Dermis microvascular lymphatic vessel endothelial cell (primary cell): ENCODE data around the gene SLC4A9. TPM values are rescaled to one million over a fixed set of nuclear protein-coding genes. Genes with fewer than 3 reads are reported as not detected.
A peak's percentile ranks its signal among the peaks of the same experiment; 100 is the strongest.
"Not testable (repeated sequence)": the region's sequence is repeated elsewhere in the genome, so short reads cannot be mapped to it uniquely, and the experiment has no call there.

Experiments used
- DNase-seq, 2 donors: peaks; one replicate each; pipeline versions ENCODE4 v3.0.0 to v3.0.0-alpha.2; 2010; ENCODE audit warnings: low read depth in 2 of 2
- total RNA-seq: library from RNA; depleted of rRNA; stranded (reverse); fragments of >200 nt; gene quantifications from 2 replicates; pipeline ENCODE4 v1.2.1, GENCODE V29; 2014

SLC4A9 gene
- total RNA-seq, 1 donor from 2014 or later = not detected

DNA sequence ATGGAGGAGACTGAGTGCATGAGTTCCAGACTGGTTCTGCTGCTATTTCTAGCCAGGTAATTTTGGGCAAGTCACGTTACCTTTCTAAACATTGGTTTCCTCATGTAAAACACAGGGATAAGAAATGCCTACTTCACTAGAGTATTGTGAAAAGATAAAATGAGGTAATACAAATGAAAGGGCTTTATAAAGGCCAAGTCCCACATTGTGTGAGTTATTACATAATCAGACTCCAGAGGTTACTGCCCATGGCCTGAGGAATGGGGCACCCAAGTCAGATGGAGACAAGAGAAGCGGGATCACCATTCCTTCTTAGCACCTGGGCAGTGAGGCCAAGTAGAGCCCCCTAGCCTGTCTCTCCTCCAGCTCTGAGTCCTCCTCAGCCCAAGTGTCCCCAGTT is 21.1 kb upstream of the SLC4A9 start:
- DNase-seq = no peak

DNA sequence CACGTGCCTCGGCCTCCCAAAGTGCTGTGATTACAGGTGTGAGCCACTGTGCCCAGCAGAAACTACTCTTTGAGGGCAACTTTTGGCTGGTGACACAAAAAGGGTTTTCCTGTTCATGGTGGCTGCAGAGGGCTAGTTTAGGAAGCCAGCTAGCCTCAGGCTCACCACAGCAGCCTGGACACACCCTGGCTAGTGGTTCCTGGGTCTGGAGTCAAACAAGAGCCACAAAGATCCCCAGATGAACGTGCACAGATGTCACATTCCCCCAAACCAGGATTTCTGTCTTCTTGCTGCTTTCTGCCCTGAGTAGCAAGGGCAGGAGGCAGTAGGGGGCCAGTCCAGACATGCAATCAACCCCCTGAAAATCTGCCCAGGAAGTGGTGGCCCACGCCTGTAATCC is 20.4 kb upstream of the SLC4A9 start:
- DNase-seq = no peak

DNA sequence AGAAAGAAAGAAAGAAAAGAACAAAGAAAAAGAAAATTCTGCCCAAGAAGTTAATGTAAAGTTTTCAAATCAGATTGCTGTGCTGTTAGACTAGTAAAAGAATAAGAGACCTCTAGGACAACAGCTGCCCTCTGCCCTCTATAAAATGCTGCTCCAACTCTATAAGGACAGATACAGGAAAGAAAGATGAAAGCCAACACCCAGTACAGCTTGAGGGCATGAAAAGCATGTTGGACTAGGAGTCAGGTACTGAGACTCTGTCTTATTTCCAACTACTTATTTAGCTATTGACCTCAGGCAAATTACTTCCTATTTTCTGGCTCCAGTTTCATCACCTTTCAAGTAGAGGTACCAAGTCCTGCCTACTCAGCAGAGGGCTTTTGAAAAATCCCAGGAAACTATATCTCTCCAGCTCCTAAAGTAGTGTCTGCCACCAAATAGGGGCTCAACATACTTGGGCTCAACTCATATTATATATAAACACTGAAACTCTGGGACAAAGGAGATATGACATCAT is 19.3 kb upstream of the SLC4A9 start:
- DNase-seq = no peak

DNA sequence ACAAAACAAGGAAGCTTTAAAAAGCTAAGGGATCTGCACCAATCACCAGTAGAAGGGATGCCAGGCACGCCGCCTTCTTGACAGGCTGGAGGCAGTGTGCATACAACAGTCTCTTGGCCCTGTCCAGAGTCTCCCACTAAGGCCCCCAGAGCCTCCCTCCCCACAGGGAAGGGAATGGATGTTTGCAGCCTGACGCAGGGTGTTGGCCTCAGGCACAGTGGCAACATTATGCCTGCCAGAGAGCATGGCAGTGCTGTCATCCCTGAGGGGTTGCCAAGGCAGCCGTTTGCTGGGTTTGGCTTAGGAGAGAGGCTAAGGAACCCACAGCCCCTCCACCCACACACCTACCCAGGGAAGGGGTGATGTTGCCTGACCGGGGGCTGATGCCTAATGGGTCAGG is 18.4 kb upstream of the SLC4A9 start:
- DNase-seq = no peak

DNA sequence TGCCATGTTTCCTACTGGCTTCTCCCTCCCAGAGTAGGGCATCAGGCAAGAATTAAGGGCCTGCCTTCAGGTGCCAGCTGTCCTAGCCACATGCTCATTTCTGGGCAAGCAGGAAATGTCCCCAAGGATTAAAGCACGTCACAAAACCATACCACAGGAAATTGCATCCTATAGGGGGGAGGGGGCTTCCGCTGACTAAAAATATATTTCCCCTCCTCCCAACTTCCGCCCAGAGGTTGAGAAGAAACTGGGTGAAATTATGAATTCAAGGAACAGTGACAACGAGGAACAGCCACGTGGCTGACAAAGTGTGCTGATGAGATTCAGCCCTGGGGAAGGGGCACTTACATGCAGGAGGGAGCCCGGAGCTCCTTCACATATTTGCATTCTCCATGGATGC is 17.7 kb upstream of the SLC4A9 start:
- DNase-seq = peak in 1 of 2 donors; percentile 30

DNA sequence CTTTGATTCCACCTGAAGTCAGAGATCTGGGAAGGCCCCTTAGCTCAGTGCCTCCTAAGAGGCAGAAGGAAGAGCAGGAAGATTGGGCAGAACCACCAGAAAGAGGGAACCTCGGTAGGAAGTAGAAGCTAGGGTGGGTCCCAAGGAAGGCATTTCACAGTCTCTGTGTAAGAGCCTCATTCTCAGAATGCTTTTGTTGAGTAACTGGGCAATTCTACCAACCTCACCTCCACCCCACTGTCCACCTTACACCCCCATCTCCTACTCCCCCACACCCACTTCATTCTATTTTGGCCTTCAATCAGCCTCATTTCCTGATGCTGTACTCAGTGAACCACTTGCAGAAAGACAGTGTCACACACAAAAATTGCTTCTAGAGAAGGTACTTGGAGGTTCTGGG is 17.1 kb upstream of the SLC4A9 start:
- no peak for DNase-seq

DNA sequence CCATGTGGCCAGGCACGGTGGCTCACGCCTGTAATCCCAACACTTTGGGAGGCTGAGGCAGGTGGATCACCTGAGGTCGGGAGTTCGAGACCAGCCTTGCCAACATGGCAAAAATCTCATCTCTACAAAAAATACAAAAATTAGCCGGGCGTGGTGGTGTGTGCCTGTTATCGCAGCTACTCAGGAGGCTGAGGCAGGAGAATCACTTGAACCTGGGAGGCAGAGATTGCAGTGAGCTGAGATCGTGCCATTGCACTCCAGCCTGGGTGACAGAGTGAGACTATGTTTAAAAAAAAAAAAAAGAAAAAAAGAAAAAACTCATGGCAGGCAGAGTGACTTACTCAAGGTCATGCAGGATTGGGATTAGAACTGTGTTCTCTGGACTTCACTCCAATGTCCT is 16.1 kb upstream of the SLC4A9 start:
- DNase-seq = not testable (repeated sequence)

DNA sequence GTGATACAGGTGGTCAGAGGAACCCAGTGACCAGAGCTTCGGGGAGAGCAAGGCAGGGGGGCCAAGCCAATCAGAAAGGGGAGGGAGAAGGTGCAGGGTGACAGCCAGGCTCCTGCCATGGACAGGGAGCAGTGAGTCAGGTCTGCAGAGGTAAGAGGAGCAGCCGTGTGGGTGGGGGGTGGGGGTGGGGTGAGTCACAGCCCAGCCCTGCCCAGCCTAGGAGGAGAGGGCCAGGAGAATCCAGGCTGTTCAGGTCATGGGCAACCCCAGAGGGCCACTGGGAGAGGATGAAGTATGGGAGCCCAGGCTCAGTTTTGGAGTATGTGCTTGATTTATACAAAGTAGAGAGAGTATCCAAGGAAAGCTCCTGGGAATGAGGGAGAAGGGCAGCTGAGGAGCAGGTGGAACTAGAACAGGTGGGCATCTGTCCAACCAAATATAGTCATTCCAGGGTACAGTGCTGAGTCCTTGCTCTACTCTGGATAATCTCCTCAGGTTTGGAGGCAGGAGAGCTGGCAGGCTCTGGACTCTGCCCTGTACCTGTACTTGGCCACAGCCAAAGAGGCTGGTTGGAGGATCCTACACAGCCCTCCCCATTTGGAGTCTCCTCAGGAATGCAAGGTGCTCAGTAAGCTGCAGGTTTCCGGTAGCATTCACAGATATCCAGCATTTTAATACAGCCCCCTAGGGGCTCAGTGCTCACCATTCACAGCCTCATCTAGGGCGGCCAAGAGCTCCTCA is 15.1 kb upstream of the SLC4A9 start:
- DNase-seq = peak in 1 of 2 donors; percentile 61

DNA sequence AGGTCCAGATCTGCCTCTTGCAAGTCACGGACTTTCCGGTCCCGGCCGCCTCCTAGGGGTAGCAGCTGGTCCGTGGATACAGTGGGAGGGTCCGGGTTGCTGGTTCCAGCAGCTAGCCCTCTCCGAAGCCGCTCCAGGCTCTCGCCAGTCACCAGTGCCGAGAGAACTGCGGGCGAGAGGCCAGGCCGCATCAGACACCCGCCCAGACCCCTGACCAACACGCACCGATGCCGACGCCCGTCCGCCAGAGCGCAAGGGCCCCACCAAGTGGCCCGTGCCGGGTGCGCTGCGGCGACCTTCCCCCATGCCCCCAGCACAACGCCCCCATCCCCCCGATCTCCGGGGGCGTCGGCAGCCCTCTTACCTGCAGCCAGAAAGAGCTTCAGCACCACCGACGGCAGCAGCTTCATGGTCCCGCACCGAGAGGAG is 14.1 kb upstream of the SLC4A9 start:
- peak; percentile 50 to 83 for DNase-seq

DNA sequence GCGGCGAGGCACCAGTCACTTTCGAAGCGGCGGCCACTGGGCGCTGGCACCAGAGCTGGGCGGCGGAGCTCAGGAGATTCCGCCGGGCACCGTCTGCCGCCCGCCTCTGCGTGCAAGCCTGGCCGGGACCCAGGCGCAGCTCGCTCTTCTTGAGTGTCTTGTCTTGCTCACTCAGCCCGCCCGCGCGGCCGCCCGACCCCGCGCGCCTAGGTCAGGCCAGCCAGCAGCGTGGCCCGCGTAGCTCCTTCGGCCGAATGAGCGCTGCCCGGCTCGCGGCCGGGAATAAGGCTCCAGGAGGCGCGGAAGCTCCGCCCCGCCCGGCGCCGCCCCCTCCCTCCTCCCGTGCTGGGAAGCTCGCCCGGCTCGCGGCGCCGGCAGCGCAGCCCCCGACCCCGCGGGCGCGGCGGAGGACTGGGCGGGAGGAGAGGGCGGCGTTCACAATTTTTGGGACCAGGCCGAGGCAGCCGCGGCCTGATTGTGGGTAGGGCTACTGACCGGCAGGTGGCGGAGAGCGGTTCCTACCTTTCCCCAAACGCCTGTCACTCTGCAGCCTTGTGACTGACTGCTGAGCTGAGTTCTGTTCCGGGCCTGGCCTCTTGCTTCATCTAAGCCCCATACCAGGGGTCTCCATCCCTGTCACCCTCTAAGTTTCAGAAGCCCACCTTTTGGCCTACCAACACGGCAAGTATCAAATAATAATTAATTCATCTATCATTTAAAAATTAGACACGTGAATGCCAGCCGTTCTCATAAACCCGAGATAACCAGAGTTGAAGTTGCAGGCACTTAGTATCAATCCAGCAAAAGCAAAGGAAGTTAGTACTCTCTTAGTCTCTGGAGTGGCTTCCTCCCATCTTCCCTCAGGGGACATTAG is 13.4 kb upstream of the SLC4A9 start, which contains the start of gene HBEGF:
Gene HBEGF, minus strand, starts transcription at position 256 of the 874 bp plus-strand sequence. CDS start 275 bp downstream, outside the sequence.
- DNase-seq = peak in 1 of 2 donors; percentile 81

DNA sequence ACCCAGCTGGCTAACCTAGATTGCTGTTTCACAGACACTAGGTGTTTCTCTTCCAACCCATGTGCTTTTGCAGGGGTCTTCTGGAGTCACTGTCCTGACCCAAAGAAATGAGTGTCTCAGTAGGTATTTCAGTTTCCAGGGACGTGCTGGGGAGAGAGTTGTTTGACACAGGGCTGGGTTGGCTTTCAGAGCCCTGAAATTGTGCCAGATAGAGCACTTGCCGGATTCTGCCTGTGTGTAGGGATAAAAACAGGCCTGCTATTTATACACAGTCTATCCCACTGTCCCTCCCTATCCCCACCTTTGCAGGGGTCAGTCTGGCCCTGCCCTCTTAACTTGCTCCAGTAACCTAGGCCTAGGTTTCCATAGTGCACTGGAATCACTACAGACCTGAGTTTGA is 12.6 kb upstream of the SLC4A9 start:
- DNase-seq = no peak

DNA sequence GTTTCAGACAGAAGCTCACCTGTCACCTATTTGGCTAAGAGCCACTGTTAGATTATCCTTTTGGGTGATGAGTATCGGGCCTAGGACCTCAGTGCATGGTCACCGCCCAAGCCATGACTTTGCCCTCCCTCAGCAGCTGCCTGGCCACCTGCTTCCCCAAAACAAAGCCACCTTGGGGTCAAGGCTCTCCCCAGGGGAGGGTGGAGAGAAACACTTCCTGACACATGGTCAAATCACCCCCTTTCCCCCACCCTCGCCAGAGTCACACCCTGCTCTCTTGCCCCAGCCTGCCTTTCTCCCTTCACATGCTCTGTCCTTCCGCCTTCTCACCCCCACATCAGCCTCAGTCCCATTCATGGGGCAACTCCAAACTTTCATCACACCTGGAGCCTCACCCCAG is 11.9 kb upstream of the SLC4A9 start:
- DNase-seq = no peak

DNA sequence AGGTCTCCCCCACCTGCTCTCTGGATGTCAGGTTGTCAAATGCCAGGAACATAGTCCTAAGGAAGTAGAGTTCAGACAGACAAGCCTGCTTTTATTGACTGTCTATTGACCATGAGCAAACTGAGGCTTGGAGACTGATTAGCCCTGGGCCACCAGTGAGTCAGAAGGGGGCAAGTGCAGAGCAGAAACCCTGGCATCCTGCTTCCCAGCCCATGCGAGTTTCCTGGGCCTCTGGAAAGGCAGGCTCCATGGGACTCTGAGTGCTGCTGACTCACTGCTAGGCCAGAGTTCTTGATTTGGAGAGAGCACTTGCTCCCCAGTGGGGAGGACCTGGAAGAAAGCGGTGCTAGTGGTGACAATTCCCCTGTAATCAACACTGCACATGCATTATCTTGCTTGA is 10.8 kb upstream of the SLC4A9 start:
- DNase-seq = no peak

DNA sequence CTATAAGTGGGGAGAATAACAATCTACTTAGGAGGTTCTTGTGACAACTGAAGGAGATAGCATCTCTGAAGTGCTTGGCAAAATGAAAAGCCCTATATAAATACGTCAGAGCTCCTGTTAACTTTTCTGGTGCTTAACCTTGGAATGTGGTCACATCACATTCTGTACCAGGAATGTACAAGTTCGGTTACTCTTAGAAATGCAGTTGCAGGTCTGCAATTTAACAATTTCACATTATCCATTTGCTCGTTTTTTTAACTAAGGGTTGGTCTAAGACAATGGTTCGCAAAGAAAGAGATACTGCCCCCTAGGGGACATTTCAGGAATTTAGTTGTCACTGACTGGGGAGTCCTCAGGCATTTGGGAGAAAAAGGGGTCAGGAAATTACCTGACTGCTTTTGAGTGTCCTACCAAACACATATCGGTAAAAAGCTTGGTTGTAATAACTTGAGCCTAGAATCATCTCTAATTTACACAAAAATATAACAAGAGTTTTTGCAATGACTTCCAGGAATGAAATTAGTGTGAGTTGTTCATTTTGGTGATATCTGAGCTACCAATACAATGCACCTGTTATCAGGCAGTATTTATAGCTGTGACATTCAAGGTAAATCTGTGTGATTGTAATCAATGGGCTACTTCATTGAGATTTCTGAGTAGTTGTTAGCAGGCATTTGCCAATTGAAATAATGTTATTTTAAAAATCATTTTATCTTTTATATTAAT is 8.2 kb upstream of the SLC4A9 start:
- peak; percentile 46 to 75 for DNase-seq

DNA sequence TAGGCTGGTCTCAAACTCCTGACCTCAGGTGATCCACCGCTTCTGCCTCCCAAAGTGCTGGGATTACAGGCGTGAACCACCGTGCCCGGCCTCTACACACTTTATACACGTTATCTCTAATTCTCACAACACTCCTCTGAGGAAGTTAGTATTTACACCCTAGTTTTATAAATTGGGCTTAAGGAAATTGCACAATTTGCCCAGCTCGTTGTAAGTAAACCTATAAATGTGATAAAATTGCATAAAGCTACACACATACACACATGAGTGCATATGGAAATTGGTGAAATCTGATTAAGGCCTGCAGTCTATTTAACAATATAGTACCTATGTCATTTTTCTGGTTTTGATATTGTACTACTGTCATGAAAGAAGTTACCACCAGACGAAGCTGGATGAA is 4.4 kb upstream of the SLC4A9 start:
- DNase-seq = no peak

DNA sequence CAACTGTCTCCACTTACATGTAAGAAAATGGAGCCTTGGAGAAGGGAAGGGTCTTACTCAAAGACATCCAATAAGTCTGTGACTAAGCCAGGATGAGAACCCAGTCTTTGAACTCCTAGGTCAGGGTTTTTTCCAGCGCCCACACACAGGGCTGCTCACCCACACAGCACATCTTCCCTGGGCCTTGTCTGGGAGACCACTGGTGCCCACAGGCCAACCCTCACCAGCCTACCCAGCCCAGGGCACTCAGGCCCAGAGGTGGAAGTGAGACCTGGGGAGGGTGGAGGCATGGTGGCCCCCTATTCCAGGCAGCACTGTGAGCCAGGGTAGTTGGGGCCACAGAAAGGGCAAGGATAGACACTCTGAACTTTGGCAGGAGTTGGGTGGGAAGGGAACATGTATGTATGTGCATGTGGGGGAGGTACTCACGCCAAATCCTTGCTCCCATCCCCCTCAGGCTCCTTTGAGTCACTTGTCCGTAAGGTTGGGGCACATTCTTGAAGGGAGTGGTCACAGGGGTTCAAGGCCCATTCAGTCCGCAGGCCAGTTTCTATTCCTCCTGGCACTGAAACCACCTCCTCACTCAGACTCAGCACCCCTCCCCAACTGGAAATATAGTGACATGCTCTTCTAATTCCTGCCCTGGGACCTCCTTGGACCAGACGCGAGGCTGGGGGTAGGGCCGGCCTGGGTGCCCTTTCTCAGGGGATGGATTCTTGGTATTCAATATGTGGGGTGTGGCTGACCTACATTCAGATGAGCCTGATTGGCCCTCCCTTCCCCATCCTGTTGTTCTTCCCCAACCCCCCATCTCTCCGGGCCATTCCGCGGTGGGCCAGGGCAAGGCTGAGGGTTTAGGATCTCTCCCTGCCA is 2.9 kb upstream of the SLC4A9 start:
- DNase-seq = no peak

DNA sequence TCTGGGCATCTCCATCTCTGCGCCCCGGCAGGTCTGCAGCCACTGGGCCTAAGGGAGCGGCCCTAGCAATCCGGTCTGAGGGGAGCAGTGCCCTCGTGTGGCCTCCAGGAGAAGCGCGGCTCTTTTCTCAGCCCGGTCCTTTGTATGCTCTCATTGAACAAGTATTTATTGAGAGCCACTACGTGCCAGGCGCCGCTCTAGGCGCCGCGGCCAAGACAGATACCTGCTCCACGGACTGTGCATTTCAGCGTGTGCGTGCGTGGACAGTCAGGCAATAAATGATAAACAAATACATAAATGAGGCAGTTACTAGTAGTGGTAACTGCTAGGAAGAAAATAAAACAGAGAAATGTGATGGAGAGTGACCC is 2.3 kb upstream of the SLC4A9 start:
- DNase-seq = peak; percentile 65 to 87

DNA sequence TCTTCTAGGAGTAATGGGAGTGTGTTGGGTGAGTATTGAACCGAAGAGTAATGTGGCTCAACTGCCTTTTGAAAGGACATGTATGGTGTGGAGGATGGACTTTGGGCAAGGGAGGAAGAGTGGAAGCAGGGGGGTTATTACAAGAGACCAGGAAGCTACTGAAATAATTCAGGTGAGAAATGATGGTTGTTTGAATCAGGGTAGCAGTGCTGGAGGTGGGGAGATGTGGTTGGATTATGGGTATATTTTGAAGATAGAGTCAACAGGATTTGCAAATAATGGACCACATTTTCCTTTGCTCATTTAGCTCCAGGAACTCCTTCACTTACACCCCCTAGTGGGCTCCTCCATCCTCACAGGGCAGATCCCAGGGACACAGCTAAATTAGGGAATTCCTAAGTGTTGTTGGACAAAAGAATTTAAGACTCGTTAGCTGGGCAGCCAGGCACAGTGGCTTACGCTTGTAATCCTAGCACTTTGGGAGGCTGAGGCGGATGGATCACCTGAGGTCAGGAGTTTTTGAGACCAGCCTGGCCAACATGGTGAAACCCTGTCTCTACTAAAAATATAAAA is 1.2 kb upstream of the SLC4A9 start:
- DNase-seq = peak in 1 of 2 donors; percentile 35

DNA sequence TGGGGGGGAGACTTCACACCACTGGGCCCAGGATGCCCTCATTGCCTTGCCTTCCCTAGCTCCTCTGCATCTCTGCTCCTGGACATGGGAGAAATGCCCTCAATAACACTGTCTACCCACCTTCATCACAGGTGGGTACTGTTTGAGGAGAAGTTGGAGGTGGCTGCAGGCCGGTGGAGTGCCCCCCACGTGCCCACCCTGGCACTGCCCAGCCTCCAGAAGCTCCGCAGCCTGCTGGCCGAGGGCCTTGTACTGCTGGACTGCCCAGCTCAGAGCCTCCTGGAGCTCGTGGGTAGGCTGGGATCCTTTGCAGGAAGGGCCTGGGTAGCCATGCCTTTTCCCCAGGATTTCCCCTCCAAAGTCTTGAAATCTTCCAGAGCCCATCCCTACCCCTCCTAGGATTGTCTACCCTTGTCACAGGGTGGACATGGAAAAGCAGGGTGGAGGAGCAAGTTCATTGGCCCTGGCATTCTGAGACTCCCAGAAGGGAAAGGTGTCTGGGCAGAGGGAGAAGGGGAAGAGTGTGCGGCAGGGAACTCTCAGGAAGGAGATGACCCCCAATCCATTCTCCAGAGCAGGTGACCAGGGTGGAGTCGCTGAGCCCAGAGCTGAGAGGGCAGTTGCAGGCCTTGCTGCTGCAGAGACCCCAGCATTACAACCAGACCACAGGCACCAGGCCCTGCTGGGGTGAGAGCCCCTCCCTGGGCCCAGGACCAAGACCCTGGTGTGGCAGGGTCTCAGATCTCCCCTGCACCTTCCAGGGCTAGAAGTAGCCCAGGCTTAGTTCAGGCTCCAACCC is 886 bp downstream of the SLC4A9 start:
- DNase-seq = no peak

DNA sequence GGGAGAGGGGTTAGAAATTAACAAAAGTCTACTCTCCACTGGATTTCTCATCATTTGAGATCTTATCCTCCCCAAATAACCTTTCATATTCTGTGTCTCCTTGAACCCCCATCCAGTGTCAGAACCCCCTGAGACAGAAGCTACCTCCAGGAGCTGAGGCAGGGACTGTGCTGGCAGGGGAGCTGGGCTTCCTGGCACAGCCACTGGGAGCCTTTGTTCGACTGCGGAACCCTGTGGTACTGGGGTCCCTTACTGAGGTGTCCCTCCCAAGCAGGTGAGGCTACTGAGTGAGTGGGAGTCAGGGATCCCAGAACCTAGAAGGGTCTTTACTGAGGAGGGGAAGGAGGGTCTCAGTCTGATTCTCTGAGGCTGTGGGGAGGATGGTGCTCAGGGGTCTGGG is 1.9 kb downstream of the SLC4A9 start:
- no peak for DNase-seq
